HG02571 (cell line): Measurements from ENCODE around the gene JAKMIP2.
"Not testable (repeated sequence)": the region's sequence is repeated elsewhere in the genome, so short reads cannot be mapped to it uniquely, and the experiment has no call there.

Source experiments
- ATAC-seq: cut with Tn5 transposase; IDR thresholded peaks from one replicate; pipeline ENCODE4 v1.9.1; 2021; ENCODE audit warnings: mild to moderate bottlenecking, moderate library complexity; ENCODE audit not compliant: unreplicated experiment

The JAKMIP2 gene

DNA sequence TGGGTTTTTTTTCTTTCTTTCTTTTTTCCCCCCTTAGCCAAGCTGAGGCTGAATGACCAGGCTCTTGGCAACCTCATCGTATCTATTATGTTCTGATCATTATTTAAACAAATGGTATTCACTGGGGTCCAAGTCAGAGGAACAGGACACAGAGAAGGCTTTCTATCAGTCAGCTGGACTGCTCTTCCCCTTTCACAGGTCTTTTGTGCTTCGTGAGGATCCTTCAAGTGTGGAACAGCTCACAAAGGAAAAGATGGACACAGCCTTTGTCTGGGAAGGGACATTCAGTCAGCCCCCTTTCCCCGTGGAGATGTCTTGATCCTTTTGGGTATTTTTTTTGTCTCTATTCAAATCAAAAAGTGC is 218.4 kb downstream of the JAKMIP2 start:
- no peak for ATAC-seq

DNA sequence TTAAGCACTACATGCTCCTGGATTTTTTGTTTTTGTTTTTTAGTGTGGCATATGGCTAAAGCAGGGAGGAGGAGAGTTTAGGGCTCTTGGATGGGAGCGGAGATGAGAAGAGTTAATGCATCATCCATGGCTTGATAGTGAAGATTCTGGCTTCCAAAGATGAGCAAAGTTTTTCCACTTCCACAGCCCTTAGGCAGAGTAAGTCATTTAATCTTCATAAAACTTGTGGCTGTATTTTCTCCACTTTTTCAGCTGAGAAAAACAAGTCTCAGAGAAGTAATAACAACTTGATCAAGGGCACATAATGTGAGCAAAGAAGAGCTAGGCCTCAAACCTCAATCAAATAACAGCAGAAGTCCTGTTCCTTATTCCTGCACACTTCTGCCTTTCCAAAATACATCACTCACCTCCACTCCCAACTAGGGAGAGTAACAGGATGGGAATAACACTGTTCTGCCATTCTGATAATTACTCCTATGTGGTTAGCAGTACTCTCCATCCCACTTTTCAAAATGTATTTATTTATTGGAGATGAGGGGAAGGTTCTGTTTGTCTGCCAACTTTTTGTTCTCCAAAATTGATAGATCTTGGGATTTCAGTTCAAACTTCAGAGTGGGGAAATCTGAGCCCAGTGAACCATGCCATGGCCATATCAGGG is 218.9 kb downstream of the JAKMIP2 start:
- no peak for ATAC-seq

DNA sequence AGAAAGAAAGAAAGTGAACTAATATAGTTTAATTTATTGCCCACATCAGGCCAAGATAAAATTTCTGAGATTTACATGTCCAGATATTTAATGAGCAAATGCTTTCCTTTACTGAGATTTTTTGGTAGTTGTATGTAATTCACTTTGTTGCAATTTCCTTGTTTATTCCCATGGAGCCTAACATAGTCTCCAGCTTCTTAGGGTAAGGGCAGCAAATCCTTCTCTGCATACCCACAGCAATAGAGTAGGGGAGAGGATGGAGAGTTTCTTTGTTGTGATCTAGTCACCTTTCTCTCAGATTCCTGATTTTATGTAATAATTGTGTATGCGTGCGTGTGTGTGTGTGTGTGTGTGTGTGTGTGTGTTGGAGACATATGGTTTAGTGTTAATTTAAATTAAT is 221.1 kb downstream of the JAKMIP2 start:
- no peak for ATAC-seq

DNA sequence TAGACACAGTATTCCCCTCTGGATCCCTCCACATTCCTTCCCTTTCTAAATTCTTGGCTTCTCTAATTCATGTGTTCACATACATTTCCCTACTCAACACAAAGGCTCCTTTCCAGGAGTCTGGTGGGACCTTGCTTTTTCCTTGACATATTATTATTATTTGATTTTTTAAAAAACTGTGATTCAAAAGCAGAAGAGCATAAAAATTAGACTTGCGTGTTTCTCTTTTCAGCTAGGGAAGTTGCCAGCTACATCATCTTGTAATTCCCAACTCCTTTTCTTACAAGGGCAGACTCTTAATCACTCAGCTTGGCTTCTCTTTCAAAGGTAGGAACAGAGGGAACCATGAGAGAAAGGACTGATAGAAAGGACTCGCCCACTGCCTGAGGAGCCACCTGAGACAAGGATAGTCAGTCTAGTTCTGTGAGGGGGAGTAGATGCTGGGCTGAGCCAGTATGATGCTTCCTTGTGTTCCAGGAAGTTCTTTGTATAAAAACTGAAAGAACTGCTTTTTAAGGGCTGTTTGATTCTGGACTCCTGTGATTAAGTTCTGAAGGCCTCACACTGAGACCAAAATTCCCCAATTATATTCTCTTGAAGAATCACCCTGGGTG is 221.7 kb downstream of the JAKMIP2 start:
- no peak for ATAC-seq

DNA sequence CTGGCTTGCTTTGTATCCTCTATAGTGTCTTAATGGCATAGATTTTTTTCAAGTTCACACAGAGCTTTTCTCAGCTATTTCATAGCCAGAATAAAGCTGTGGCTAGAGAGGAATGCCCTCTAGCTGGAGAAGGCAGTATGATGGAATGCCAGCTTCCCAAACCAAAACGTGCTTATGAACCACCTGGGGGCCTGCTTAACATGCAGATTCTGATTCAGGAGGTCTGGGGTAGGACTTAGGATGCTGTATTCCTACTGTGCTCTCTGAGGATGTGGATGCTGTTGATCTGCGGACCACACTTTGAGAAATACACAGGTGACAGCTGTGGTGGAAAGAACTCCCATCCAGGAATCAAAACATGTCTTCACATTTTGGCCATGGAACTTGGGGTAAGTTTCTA is 222.8 kb downstream of the JAKMIP2 start:
- ATAC-seq: no peak

DNA sequence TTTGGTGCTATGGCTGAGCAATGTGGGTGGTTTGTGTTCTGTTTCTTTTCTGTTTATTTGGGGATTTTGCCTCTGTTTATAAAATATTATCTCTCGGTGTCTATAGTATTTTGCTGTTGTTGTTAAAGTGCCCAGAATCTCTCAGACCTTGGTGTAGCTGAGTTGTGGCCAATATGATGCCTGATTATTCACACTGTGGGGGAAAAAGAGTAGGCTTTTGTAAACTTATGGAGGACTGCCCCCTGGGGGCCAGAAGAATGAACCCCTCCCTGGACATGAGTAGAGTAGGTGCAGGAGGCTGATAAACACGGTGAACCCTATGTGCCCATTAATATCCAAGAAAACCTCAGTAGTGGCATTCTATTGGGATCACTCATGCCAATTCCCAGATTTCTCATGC is 223.7 kb downstream of the JAKMIP2 start:
- no peak for ATAC-seq

DNA sequence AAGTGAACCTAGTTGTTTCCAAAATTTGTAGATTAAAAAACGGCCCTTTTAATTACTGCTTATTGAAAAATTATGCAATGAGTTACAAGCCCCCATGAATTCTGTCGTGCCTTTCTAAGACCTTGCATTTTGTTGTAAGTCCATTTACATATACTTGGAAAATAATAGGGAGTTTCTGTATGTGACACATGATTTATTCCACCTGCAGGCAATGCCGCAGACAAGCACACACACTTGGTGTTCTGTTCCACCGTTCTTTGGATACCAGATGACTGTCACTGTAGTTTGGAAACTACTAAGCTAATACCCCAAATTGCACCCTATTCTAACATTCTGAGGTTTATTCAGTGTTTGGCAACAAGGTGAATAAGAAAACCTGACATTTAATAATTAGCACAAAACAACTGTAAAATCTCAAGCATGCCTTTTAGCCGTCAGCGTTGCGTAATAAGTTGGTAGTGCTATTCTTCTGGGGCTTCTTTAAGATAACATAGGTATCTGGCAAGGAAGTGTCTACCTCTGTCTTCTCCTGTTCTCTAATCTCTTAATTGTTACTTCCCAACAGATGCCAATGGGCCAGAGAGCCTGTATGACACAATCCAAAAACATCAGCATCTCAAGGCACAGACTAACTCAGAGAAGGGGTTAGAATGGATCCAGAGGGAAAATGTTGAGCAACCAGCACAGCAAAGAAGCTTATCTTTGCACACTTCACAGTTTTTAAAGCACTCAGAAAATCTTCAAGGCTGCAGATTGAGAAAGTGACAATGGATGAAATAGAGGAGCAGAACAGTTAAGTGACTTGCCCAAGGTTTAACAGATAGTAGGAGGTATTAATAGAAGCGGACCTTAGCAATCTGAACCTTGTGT is 224.4 kb downstream of the JAKMIP2 start:
- no peak for ATAC-seq

DNA sequence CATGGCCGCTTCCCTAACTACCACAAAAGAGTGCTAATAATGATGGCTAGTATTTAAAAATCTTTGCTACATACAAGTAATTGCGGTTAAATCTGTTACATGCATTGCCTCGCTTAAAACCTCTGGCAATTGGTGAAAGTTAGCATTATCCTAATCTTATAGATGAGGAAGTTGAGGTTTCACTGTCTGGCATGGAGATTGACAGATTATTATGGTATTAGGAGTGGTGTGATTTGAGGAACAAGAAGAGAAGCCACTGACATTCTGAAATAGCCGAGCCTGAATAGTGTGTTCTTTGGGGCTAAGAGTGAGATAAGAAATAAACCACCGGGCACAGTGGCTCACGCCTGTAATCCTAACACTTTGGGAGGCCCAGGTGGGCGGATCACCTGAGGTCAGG is 227.4 kb downstream of the JAKMIP2 start:
- no peak for ATAC-seq

DNA sequence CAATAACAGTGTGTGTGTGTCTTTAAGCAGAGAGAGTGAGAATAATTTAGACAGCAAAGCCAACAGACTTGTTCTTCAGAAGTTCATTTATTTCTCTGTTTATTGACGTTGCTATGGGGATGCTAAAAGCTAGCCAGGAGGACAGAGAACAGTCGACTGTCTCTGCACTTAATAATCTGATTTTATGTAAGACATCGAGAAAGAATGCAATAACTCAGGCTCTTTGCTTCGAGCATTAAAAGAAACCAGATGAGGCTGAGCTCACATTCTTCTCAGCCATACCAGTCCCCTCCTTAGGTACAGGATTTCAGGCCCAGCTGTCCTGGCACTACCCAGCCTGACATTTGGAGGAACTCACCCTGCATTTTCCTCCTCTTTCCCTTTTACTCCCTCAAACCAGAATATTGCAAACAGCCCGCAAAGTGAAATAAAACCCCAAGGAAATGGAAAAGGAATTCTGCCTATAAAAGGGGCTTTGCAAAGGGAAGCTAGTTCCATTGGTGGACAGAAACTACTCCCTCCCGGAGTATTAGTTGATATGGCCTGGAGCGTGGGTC is 228.2 kb downstream of the JAKMIP2 start:
- ATAC-seq: no peak

DNA sequence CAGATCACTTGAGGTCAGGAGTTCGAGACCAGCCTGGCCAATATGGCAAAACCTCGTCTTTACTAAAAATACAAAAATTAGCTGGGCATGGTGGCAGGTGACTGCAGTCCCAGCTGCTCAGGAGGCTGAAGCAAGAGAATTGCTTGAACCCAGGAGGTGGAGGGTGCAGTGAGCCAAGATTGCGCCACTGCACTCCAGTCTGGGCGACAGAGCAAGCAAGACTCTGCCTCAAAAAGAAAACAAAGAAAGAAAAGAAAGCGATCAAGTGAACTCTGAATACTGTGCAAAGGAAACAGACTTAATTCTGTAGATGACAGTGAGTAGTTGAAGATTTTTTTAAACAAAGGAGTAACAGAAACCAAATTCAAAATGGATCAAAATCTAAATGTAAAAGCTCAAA is 228.7 kb downstream of the JAKMIP2 start:
- ATAC-seq: not testable (repeated sequence)

DNA sequence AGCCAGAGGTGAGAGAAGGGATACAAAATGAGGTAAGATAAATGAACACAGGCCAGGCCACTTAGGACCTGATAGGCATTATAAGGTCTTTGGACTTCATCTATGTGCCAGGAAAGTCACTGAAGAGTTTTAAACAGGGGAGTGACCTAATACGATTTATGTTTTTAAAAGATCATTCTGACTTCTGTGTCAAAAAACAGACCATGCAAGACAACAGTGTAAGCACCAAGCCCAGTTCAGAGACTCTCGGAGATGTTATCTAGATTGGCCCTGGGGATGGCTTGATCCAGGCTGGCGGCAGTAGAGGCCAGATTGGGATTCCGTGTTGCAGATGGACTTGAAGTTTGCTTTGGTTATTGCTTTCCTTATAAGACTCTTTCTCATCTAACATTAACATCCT is 229.6 kb downstream of the JAKMIP2 start:
- no peak for ATAC-seq

DNA sequence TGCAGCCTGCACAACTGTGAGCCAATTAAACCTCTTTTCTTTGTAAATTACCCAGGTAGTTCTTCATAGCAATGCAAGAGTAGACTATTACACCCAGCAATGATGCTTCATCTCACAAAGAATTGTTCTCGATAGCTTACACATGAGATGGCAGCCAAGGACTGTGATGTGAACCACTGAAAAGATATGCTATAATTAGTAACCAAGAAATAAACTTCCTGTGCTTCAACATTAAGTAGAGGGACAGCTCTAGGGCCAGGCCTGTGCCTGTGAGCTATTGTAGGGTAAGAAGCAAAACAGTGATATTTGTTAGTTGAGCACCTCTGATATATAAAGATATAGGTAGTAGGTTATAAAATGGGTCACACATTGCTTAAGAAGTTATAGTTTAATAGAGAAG is 230.9 kb downstream of the JAKMIP2 start:
- no peak for ATAC-seq

DNA sequence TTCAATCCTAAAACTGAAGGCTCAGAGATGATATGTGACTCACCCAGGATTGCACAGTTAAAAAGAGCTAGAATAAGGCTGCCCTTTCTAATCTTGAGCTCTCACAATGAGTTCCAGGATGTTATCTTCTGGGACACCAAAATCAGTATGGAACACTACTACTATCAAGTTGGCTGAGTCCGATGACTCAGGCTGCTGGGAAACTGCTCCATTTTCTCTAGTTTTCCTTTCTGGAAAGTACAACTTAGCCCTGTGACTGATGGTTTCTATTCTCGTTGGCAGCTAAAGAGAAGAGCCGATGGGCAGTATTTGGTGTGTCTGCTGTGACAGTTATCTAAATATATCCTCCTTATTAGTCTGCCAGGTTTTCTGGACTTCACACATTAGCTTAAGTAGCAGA is 234.8 kb downstream of the JAKMIP2 start:
- ATAC-seq: no peak

DNA sequence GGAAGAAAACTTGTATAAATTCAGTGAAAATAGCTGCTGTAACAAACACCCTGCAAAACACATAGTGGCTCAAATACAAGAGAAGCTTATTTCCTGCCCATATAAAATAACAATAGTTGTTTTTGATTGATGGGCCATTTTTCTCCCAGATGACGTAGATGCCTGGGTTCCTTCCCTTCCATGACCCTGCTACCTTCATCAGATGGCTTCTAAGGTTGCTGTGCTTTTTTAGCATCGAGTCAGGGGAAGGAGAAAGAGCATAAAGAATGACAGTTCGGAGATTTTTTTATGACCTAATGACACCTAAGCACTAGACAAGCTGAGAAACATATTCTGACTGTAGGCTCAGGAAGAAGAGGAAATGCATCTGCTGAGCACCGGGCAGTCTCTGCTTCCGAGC is 238.0 kb downstream of the JAKMIP2 start:
- ATAC-seq: no peak

DNA sequence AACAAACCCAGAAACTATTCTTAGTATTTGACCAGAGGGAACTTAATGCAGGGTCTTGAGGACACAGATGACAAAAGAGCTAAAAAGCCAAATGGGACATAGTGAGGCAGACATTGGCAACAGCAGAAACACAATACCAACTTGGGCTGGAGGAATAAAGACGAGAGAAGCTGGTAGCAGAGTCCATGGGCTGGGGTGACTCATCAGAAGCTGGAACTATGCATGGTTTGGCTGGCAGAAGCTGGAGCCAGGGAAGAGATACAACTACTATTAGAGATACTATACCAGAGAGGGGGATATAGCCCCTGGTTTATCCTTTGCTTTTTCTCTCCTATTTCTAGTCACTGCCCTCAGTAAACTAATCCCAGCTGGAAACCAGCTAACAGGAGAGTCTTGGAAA is 243.5 kb downstream of the JAKMIP2 start:
- no peak for ATAC-seq

DNA sequence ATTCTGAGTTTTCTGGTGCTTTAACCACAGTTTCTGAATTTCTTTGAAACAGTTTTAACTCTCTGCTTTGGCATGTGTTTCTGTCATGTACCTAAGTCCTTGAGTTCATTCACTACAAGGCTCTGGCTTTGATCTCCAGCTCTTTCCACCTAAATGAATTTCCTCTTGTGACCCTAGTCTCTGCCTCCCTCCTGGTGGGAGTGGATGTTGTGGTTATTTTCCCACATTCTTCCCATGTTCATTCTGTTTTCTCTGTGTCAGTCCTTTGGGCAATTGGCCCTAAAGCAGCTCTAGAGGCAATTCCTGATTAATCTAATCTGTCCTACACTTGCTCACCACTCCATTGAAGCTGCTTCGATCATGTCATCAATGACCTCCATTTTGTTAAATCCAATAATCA is 244.3 kb downstream of the JAKMIP2 start:
- ATAC-seq: no peak
